Myocyte (in vitro differentiated cells): ENCODE results near the gene BOC. TPM values are rescaled to one million over a fixed set of nuclear protein-coding genes. Genes with fewer than 3 reads are reported as not detected.

Source experiments
- DNase-seq: peaks from one replicate; pipeline ENCODE4 v3.0.0-alpha.2; 2012; ENCODE audit warnings: low read depth
- total RNA-seq: library from RNA; depleted of rRNA; stranded (reverse); fragments of >200 nt; gene quantifications from 2 replicates; pipeline ENCODE4 v1.2.3, GENCODE V29; 2014

The BOC gene
- total RNA-seq, 1 donor from 2014 or later: 10.7 TPM

- DNase-seq: no peak
Observed at GRCh38 chr3:113284453-113285050, 73.2 kb downstream of the BOC start.

GRCh38 chr3:113285226-113285625, 73.9 kb downstream of the BOC start:
- DNase-seq: no peak

GRCh38 chr3:113285741-113286140, 74.4 kb downstream of the BOC start:
- DNase-seq: no peak

GRCh38 chr3:113286524-113286923, 75.2 kb downstream of the BOC start:
- DNase-seq: no peak

- DNase-seq: peak; percentile 50
Observed at GRCh38 chr3:113287111-113287802, 75.9 kb downstream of the BOC start.

GRCh38 chr3:113287803-113288648, 76.7 kb downstream of the BOC start:
- DNase-seq: peak; percentile 82

GRCh38 chr3:113288881-113289280, 77.5 kb downstream of the BOC start:
- DNase-seq: peak; percentile 36

GRCh38 chr3:113291572-113291971, 80.2 kb downstream of the BOC start:
- DNase-seq: no peak

GRCh38 chr3:113292933-113293332, 81.6 kb downstream of the BOC start:
- no peak for DNase-seq

GRCh38 chr3:113293348-113293747, 82.0 kb downstream of the BOC start:
- no peak for DNase-seq

- DNase-seq: no peak
Observed at GRCh38 chr3:113295463-113295862, 84.1 kb downstream of the BOC start.

- no peak for DNase-seq
Observed at GRCh38 chr3:113297287-113297686, 85.9 kb downstream of the BOC start.

GRCh38 chr3:113297841-113298240, 86.5 kb downstream of the BOC start:
- no peak for DNase-seq

- DNase-seq: no peak
Observed at GRCh38 chr3:113300596-113300995, 89.2 kb downstream of the BOC start.

- DNase-seq: no peak
Observed at GRCh38 chr3:113304102-113304501, 92.7 kb downstream of the BOC start.

GRCh38 chr3:113304856-113305540, 93.6 kb downstream of the BOC start:
- DNase-seq: no peak

- no peak for DNase-seq
Observed at GRCh38 chr3:113310960-113311359, 99.6 kb downstream of the BOC start.

GRCh38 chr3:113312416-113312815, 101.1 kb downstream of the BOC start:
- no peak for DNase-seq

- no peak for DNase-seq
Observed at GRCh38 chr3:113314923-113315322, 103.6 kb downstream of the BOC start.

- no peak for DNase-seq
Observed at GRCh38 chr3:113329757-113330156, 118.4 kb downstream of the BOC start.

GRCh38 chr3:113330742-113331141, 119.4 kb downstream of the BOC start:
- DNase-seq: no peak

GRCh38 chr3:113331187-113331586, 119.8 kb downstream of the BOC start:
- DNase-seq: no peak
